Measurements from ENCODE around the gene ELF1.

ELF1 gene

GRCh38 chr13:41006306-41006705 lies 12.8 kb downstream of the ELF1 start:
- FAIRE-seq: no peak

DNA sequence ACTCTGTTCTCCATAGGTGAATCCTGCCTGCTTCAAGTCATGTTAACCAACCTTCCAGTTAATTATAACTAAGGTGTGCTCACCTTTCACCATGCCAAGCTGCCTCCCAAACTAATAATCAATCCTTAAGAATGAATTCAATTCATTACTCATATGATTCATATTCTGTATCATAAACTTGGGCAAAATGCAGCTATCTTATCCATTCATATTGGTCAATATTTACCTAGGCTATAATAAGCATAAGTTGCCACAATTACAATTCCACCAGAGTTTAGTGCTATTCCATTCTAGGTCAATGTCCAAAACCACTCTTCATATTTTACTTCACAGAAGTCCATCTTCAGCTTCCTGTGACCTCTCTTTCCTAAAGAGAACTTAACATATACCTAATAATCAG lies 13.4 kb downstream of the ELF1 start:
- no peak for FAIRE-seq

DNA sequence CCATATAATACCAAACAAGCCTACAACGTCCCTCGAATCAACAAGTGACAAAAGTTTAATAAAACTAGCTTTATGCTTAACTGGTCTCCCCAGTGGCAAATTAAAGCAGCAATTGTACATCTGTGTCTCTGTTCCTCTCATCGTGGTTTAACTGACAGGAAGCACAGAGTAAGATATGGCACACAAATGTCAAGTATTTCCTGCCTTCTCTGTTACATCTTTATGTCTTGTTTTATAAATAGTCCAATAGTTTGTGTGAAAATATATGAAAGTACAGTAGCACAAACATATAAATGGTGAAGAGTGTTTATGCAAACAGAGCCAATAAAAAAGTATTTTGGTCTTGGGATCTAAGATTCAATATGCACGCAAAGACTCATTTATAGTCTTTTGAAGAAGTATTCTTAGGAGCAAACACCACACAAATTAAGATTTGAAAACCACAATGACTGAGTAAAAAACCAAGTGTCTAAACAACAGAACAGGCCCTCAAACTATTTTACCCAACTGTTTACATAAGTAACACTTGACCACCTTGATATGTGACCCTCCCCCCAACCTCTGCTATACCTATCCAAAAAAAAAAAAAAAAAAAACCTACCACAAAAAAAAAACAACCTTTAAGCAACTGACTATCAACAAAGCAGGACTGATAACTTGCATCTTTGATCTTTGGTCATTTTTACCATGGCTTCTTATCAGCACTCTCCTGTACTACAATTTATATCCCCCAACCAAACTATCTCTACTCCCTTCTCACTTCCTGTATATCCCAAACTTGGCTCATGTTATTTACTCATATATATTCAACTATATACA lies 14.0 kb downstream of the ELF1 start:
- no peak for FAIRE-seq

DNA sequence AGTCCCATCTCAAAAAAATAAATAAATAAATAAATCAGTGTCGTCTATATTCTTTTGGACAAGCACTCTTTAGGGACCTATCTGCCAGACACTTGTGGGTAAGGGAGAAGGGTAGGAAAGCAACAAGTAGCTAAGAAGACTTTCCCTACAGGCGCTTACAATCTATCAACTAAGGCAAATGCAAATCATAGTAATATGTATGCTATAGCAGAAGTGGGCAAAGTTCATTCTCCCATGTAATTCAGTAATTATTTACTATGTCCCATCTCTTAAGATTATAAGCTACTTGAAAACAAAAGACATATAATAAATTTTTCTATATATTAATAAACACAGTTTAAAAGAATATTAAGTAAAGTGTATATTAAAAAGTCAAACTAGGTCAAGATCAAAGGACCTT lies 16.5 kb downstream of the ELF1 start:
- peak; percentile 59 for FAIRE-seq

DNA sequence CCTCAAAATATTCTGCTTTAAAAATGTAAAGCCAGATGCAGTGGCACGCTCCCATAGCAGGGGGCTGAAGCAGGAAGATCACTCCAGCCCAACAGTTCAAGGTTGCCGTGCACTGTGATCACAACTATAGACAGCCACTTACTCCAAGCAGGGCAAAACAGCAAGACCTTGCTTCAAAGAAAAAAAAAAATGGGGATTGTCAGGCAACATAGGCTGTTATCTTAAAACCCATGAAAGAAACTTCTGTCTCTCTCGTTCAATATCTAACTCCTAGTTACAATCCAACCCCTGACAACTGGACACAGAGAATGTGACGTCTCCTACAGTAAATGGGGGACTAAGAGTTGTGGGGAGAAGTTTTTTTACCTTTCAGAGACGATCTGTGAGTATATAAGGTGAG lies 17.4 kb downstream of the ELF1 start:
- FAIRE-seq: no peak

GRCh38 chr13:40999416-40999815 lies 19.7 kb downstream of the ELF1 start:
- no peak for FAIRE-seq

- no peak for FAIRE-seq
Observed at GRCh38 chr13:40996426-40997092, 22.6 kb downstream of the ELF1 start.

- FAIRE-seq: no peak
Observed at GRCh38 chr13:40995997-40996396, 23.1 kb downstream of the ELF1 start.

- FAIRE-seq: no peak
Observed at GRCh38 chr13:40994581-40995230, 24.4 kb downstream of the ELF1 start.

GRCh38 chr13:40993987-40994386 lies 25.1 kb downstream of the ELF1 start:
- FAIRE-seq: no peak

- no peak for FAIRE-seq
Observed at GRCh38 chr13:40992678-40993518, 26.2 kb downstream of the ELF1 start.

- no peak for FAIRE-seq
Observed at GRCh38 chr13:40987606-40988280, 31.4 kb downstream of the ELF1 start.

- FAIRE-seq: peak; percentile 71
Observed at GRCh38 chr13:40986101-40986856, 32.8 kb downstream of the ELF1 start.

DNA sequence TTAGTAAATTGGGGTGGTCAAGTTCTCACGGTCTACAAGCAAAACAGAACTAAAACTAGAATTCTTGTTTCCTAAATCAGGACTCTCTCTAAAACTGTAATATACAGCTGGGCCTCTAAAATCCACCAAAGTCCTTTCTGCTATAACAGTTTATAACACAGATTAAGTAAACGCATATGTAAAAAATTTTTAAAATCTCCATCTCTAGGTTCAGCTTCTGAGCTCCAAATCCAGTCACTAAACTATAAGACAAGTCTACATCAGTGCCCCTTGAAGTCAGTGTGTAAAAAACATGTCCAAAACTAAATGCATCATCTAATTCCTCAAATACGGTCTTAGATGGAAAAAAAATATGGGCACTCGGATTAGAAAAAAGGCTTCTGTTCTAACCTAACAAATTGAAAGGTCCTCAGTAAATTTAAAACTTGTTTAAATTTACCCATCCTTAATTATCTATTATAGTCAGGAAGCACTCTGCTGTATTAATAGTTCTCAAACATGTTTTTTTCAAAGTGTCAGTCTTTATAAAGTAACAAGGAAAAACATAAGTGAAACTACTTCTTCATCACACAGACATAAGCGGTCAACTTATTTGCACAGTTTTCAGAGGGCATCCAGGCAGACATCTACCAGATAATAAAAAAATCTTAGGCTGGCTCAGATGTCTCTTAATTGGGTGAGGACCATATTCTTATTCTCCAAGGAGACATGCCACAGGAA lies 33.6 kb downstream of the ELF1 start:
- FAIRE-seq: no peak

DNA sequence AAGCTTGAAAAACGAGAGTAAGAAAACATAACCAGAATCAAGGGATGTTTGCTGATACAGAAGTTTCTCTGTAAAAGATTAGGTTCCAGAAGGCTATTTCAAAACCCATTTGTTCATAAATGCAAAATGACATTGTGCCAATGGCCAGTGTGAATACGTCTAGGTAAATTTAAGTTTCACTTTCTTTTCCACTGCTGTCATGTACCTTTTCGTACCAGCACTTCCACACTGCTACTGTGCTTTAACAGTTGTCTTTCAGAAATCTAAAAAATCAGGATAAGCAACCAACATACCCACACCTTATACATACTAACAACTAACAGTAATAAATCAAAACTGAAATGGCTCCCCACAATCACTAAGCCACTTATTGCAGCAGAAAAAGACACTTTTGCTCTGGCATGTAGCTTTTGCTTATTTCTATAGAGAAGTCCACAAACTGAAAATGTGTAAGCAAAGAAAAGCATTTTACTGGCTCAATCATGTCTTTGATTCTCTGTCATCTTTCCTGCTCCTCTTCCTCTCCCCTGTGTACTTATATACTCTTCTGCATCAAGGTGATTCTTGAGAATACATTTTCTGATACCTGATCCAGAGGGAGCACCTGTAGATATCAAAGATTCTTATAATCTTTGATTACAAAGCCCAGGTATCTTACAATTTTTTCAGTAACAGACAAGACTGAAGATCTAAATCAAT lies 34.3 kb downstream of the ELF1 start:
- FAIRE-seq: no peak

GRCh38 chr13:40983725-40984667 lies 35.1 kb downstream of the ELF1 start:
- FAIRE-seq: no peak

DNA sequence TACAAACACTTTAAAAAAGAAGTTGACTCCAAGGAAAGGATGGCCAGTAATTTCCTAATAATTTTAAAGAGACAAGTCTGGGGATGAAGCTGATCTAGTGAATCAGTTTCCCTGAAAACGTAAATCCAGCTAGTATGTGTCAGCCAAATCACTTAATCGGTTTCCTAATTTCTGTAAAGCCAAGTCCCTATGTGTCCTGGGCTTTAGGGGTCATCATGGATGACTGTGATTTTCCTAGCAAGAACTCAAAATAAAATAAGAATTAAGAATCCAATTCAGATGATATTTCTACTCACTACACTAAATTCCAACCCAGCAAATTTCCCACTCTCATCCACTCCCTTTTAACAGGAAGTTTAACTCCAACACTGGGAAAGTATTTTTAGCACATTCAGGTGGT lies 35.9 kb downstream of the ELF1 start:
- FAIRE-seq: no peak

- peak; percentile 83 for FAIRE-seq
Observed at GRCh38 chr13:40982772-40983171, 36.3 kb downstream of the ELF1 start.

- no peak for FAIRE-seq
Observed at GRCh38 chr13:40981949-40982348, 37.2 kb downstream of the ELF1 start.
